ENCODE results near the gene SLC25A26.

DNA sequence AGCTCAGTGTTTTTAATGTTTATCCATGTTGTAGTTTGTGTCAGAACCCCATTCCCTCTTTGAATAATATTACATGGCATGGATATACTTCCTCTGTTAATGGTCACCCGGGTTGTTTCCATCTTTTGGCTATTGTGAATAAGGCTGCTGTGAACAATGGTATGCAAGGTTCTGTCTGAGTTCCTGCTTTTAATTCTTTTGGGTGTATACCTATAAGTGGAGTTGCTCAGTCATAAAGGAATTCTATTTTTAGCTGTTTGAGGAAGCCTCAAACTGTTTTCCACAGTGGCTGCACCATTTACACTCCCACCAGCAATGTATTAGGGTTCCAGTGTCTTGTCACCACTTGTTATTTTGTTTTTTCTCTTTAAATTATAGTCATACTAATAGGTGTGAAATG lies 99.6 kb downstream of the SLC25A26 start:
- TF ChIP-seq, protein P1, sequence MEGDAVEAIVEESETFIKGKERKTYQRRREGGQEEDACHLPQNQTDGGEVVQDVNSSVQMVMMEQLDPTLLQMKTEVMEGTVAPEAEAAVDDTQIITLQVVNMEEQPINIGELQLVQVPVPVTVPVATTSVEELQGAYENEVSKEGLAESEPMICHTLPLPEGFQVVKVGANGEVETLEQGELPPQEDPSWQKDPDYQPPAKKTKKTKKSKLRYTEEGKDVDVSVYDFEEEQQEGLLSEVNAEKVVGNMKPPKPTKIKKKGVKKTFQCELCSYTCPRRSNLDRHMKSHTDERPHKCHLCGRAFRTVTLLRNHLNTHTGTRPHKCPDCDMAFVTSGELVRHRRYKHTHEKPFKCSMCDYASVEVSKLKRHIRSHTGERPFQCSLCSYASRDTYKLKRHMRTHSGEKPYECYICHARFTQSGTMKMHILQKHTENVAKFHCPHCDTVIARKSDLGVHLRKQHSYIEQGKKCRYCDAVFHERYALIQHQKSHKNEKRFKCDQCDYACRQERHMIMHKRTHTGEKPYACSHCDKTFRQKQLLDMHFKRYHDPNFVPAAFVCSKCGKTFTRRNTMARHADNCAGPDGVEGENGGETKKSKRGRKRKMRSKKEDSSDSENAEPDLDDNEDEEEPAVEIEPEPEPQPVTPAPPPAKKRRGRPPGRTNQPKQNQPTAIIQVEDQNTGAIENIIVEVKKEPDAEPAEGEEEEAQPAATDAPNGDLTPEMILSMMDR (IDR thresholded peaks at IDR 0.05): no peak
- TF ChIP-seq POLR2A (IDR thresholded peaks at IDR 0.05): no peak

Data from body of pancreas (tissue), 4 donors.